GM23338 (cell line): ENCODE results near the gene LONRF2. TPM values are rescaled to one million over a fixed set of nuclear protein-coding genes. Genes with fewer than 3 reads are reported as not detected.
A peak's percentile ranks its signal among the peaks of the same experiment; 100 is the strongest.

Experiments
- ATAC-seq: fragments of 200-7000 bp; cut with Tn5 transposase; 3 replicates; pipeline ENCODE4 v1.9.1; 2020
- DNase-seq: peaks from one replicate; pipeline ENCODE4 v3.0.0-alpha.2; 2015; ENCODE audit warnings: low spot score
- H2AFZ ChIP-seq: fragments of 200-600 bp; sonication (generic); 2 replicates; pipeline ENCODE4 v1.8.0; 2016; ENCODE audit warnings: antibody characterized with exemption, mild to moderate bottlenecking, moderate library complexity
- H3F3A ChIP-seq: fragments of 200-600 bp; sonication (generic); replicated peaks from 2 replicates; pipeline ENCODE4 v1.8.0; 2017; ENCODE audit warnings: antibody characterized with exemption, mixed run types, low read depth
- H3K27ac ChIP-seq: fragments of 200-600 bp; sonication (generic); 2 replicates; pipeline ENCODE4 v1.6.1; 2016; ENCODE audit warnings: low read depth
- H3K27me3 ChIP-seq: fragments of 200-600 bp; sonication (generic); 2 replicates; pipeline ENCODE4 v1.8.0; 2016; ENCODE audit warnings: mild to moderate bottlenecking, mixed run types, moderate library complexity; ENCODE audit not compliant: insufficient read depth
- H3K36me3 ChIP-seq: fragments of 200-600 bp; sonication (generic); 2 replicates; pipeline ENCODE4 v1.8.0; 2016; ENCODE audit warnings: mild to moderate bottlenecking; ENCODE audit not compliant: insufficient read depth
- H3K4me1 ChIP-seq: fragments of 200-600 bp; sonication (generic); 2 replicates; pipeline ENCODE4 v1.8.0; 2016; ENCODE audit warnings: mild to moderate bottlenecking, moderate library complexity; ENCODE audit not compliant: insufficient read depth
- H3K4me2 ChIP-seq: fragments of 200-600 bp; sonication (generic); 2 replicates; pipeline ENCODE4 v1.7.1; 2017; ENCODE audit warnings: mixed run types
- H3K4me3 ChIP-seq: fragments of 200-600 bp; sonication (generic); 2 replicates; pipeline ENCODE4 v1.6.1; 2016; ENCODE audit warnings: mixed run types
- H3K79me2 ChIP-seq: fragments of 200-600 bp; sonication (generic); replicated peaks from 2 replicates; pipeline ENCODE4 v1.8.0; 2017; ENCODE audit warnings: mild to moderate bottlenecking; ENCODE audit not compliant: insufficient read depth
- H3K9me2 ChIP-seq: fragments of 200-600 bp; sonication (generic); 2 replicates; pipeline ENCODE4 v1.8.0; 2017; ENCODE audit not compliant: insufficient read depth
- H4K20me1 ChIP-seq: fragments of 200-600 bp; sonication (generic); replicated peaks from 2 replicates; pipeline ENCODE4 v1.8.0; 2017; ENCODE audit warnings: mild to moderate bottlenecking; ENCODE audit not compliant: insufficient read depth
- H3K27ac Mint-ChIP-seq: 2 replicates; pipeline ENCODE4 v1.8.0; 2020; ENCODE audit warnings: inconsistent platforms, mild to moderate bottlenecking, moderate library complexity, mixed read lengths
- H3K27me3 Mint-ChIP-seq: 3 replicates; pipeline ENCODE4 v1.8.0; 2022; ENCODE audit warnings: low read depth, mild to moderate bottlenecking, moderate library complexity, mixed read lengths, inconsistent platforms; ENCODE audit not compliant: insufficient read depth, poor library complexity
- H3K36me3 Mint-ChIP-seq: 3 replicates; pipeline ENCODE4 v1.8.0; 2021; ENCODE audit warnings: low read depth, mild to moderate bottlenecking, inconsistent platforms, moderate library complexity, mixed read lengths
- H3K4me1 Mint-ChIP-seq: 3 replicates; pipeline ENCODE4 v1.8.0; 2020; ENCODE audit warnings: mild to moderate bottlenecking, inconsistent platforms, mixed read lengths
- H3K4me3 Mint-ChIP-seq: 3 replicates; pipeline ENCODE4 v1.8.0; 2021; ENCODE audit warnings: moderate library complexity, mild to moderate bottlenecking, inconsistent platforms, mixed read lengths
- H3K9me3 Mint-ChIP-seq: 3 replicates; pipeline ENCODE4 v1.8.0; 2020; ENCODE audit warnings: moderate library complexity, mild to moderate bottlenecking, inconsistent platforms, mixed read lengths
- EZH2 ChIP-seq: fragments of 200-600 bp; sonication (generic); IDR thresholded peaks from one replicate; pipeline ENCODE4 v1.8.0; 2017; ENCODE audit warnings: antibody characterized with exemption, mild to moderate bottlenecking, low read depth; ENCODE audit not compliant: unreplicated experiment
- JUNB ChIP-seq: IDR thresholded peaks from one replicate; pipeline ENCODE4 v1.6.1; 2016; ENCODE audit warnings: antibody characterized with exemption; ENCODE audit not compliant: unreplicated experiment
- POLR2AphosphoS5 ChIP-seq: IDR thresholded peaks from 2 replicates; pipeline ENCODE4 v1.6.1; 2016; ENCODE audit warnings: antibody characterized with exemption, low read depth
- STAT1 ChIP-seq: IDR thresholded peaks from one replicate; pipeline ENCODE4 v1.6.1; 2016; ENCODE audit warnings: antibody characterized with exemption; ENCODE audit not compliant: unreplicated experiment
- ZNF114 ChIP-seq: fragments of 250-450 bp; sonication (Bioruptor Pico); IDR thresholded peaks from 2 replicates; pipeline ENCODE4 v1.5.0; 2020; ENCODE audit warnings: mild to moderate bottlenecking, moderate library complexity
- polyA plus RNA-seq: library from polyadenylated mRNA; unstranded; fragments of >200 nt; fragmentation: Nextera tagmentation; extraction: Ambion mirVana; gene quantifications from 2 replicates; pipeline ENCODE4 v1.2.1, GENCODE V29; 2016
- total RNA-seq: library from RNA; depleted of rRNA; stranded (reverse); fragments of >200 nt; shearing (Covaris generic); gene quantifications from 2 replicates; pipeline ENCODE4 v1.2.3, GENCODE V29; 2014
- TF ChIP-seq, protein P1 (sequence below), 2 experiments: fragments of 200-600 bp in 1 of 2; sonication (generic) in 1 of 2; conservative IDR thresholded peaks; 2 replicates each; pipeline versions ENCODE4 v1.5.1 to v1.6.1; 2016 to 2017; ENCODE audit warnings: antibody characterized with exemption in 2 of 2, low read depth in 2 of 2, mild to moderate bottlenecking in 2 of 2, moderate library complexity in 1 of 2
- TF ChIP-seq, protein P2 (sequence below): IDR thresholded peaks from one replicate; pipeline ENCODE4 v1.6.1; 2018; ENCODE audit warnings: antibody characterized with exemption; ENCODE audit not compliant: unreplicated experiment
- TF ChIP-seq, protein P3 (sequence below): IDR thresholded peaks from 2 replicates; pipeline ENCODE4 v1.6.1; 2016; ENCODE audit warnings: antibody characterized with exemption

Gene LONRF2
- total and polyA plus RNA-seq, 2 experiments from 2014 or later: 0.05 to 0.24 TPM

DNA sequence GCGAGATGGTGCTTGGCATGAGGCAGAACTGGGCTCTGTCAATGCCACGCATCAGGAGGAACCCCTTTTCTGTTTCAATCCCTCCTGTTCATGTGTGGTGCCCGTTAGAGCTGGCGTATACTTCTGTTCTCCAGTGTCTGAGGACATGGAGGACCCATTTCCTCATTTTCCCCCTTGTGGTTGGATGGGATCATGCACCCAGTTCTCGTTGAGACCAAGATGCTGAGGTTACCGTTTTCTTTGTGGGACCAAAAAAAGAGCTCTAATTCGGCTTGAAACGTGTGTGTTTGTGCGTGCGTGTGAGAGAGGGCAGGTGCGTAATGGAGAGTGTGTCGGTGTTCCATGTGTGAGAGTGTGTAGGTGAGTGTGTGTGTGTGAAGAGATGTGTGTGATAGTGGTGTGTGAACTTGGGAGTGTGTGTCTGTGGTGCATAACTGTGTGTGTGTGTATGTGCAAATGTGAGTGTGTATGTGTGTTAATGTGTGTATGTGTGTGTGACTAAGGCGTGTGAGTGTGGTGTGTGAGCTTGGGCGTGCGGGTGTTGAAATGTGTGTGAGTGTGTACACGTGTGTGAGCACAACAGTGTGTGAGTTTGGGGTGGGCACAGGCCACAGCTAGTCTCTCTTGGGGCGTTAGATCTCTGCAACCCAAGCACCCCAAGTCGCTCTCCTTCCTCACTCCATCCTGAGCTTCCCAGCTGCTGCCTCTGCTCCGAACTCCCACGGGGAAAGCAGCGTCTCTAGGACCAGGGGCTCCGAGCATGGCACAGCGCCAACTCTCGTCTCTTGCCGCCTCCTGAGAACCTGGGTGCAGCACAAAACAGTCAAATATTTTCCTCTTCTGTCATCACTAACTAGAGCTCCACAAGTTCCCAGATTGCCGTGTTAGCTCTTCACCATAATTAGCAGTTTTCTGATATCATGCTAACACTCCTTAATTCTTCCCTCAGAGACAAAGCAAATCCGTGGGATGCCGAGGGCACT, 75.8 kb downstream of the LONRF2 start:
- Histone ChIP-seq H3K9me2 (no peaks in the 10 kb centered on the region), H3K4me2 (no peak overlapping the region), H3K27me3 (no peaks in the 10 kb centered on the region), H2AFZ (no peak overlapping the region), H3K79me2 (no peaks in the 10 kb centered on the region), H3K4me1 (no peaks in the 10 kb centered on the region), H3K36me3 (no peaks in the 10 kb centered on the region), H3K27ac (no peak overlapping the region), H3F3A (no peaks in the 10 kb centered on the region), H3K4me3 (no peak overlapping the region), H4K20me1 (no peaks in the 10 kb centered on the region)
- peaks cover 2% of the 10 kb centered on the region; the same call in 2 of the 3 replicates for H3K4me1 Mint-ChIP-seq
- peak; percentile 77 for DNase-seq
- H3K4me3 Mint-ChIP-seq: no peak overlapping the region
- no peaks in the 10 kb centered on the region for H3K36me3 Mint-ChIP-seq
- no peaks in the 10 kb centered on the region for H3K9me3 Mint-ChIP-seq
- H3K27ac Mint-ChIP-seq: no peak overlapping the region
- TF ChIP-seq, protein P1, sequence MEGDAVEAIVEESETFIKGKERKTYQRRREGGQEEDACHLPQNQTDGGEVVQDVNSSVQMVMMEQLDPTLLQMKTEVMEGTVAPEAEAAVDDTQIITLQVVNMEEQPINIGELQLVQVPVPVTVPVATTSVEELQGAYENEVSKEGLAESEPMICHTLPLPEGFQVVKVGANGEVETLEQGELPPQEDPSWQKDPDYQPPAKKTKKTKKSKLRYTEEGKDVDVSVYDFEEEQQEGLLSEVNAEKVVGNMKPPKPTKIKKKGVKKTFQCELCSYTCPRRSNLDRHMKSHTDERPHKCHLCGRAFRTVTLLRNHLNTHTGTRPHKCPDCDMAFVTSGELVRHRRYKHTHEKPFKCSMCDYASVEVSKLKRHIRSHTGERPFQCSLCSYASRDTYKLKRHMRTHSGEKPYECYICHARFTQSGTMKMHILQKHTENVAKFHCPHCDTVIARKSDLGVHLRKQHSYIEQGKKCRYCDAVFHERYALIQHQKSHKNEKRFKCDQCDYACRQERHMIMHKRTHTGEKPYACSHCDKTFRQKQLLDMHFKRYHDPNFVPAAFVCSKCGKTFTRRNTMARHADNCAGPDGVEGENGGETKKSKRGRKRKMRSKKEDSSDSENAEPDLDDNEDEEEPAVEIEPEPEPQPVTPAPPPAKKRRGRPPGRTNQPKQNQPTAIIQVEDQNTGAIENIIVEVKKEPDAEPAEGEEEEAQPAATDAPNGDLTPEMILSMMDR (conservative IDR thresholded peaks at IDR 0.05; ENCODE audit: low read depth in 2 of 2): peak; percentile 57 to 62
- no peak for TF ChIP-seq EZH2
- TF ChIP-seq JUNB: no peak
- TF ChIP-seq STAT1: no peak
- TF ChIP-seq, protein P2, sequence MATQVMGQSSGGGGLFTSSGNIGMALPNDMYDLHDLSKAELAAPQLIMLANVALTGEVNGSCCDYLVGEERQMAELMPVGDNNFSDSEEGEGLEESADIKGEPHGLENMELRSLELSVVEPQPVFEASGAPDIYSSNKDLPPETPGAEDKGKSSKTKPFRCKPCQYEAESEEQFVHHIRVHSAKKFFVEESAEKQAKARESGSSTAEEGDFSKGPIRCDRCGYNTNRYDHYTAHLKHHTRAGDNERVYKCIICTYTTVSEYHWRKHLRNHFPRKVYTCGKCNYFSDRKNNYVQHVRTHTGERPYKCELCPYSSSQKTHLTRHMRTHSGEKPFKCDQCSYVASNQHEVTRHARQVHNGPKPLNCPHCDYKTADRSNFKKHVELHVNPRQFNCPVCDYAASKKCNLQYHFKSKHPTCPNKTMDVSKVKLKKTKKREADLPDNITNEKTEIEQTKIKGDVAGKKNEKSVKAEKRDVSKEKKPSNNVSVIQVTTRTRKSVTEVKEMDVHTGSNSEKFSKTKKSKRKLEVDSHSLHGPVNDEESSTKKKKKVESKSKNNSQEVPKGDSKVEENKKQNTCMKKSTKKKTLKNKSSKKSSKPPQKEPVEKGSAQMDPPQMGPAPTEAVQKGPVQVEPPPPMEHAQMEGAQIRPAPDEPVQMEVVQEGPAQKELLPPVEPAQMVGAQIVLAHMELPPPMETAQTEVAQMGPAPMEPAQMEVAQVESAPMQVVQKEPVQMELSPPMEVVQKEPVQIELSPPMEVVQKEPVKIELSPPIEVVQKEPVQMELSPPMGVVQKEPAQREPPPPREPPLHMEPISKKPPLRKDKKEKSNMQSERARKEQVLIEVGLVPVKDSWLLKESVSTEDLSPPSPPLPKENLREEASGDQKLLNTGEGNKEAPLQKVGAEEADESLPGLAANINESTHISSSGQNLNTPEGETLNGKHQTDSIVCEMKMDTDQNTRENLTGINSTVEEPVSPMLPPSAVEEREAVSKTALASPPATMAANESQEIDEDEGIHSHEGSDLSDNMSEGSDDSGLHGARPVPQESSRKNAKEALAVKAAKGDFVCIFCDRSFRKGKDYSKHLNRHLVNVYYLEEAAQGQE: no peak
- peaks cover 2% of the 10 kb centered on the region for H3K27me3 Mint-ChIP-seq
- ATAC-seq: peak; percentile 50

- no peaks in the 10 kb centered on the region for H3K36me3 ChIP-seq
- Mint-ChIP-seq H3K27ac (no peak overlapping the region), H3K9me3 (no peaks in the 10 kb centered on the region), H3K4me1 (peaks cover 4% of the 10 kb centered on the region), H3K4me3 (no peak overlapping the region), H3K36me3 (no peaks in the 10 kb centered on the region), H3K27me3 (peaks cover 2% of the 10 kb centered on the region)
- no peaks in the 10 kb centered on the region for H3K4me1 ChIP-seq
- TF ChIP-seq POLR2AphosphoS5: no peak
- no peak for TF ChIP-seq ZNF114 (CRISPR knock-in tag)
- TF ChIP-seq, protein P3, sequence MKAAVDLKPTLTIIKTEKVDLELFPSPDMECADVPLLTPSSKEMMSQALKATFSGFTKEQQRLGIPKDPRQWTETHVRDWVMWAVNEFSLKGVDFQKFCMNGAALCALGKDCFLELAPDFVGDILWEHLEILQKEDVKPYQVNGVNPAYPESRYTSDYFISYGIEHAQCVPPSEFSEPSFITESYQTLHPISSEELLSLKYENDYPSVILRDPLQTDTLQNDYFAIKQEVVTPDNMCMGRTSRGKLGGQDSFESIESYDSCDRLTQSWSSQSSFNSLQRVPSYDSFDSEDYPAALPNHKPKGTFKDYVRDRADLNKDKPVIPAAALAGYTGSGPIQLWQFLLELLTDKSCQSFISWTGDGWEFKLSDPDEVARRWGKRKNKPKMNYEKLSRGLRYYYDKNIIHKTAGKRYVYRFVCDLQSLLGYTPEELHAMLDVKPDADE: no peak
- no peak overlapping the region for H3K4me2 ChIP-seq
- no peak overlapping the region for H2AFZ ChIP-seq
- H3K9me2 ChIP-seq: no peaks in the 10 kb centered on the region
- H4K20me1 ChIP-seq: no peaks in the 10 kb centered on the region
- no peak for DNase-seq
- H3K27me3 ChIP-seq: no peaks in the 10 kb centered on the region
- no peak overlapping the region for H3K4me3 ChIP-seq
- H3K79me2 ChIP-seq: no peaks in the 10 kb centered on the region
- no peaks in the 10 kb centered on the region for H3F3A ChIP-seq
- ATAC-seq: no peak
- H3K27ac ChIP-seq: no peak overlapping the region
Measured at GRCh38 chr2:100245681-100246080, 76.6 kb downstream of the LONRF2 start.
